Neural cell (in vitro differentiated cells): Measurements from ENCODE around the gene ITGA5.

Experiments
- POLR2AphosphoS5 ChIP-seq: IDR thresholded peaks from 2 replicates; pipeline ENCODE4 v1.6.1; 2012
- RAD21 ChIP-seq: fragments of 450-650 bp; conservative IDR thresholded peaks from 2 replicates; pipeline ENCODE4 v1.6.1; 2014; ENCODE audit warnings: antibody characterized with exemption, mild to moderate bottlenecking, moderate library complexity

DNA sequence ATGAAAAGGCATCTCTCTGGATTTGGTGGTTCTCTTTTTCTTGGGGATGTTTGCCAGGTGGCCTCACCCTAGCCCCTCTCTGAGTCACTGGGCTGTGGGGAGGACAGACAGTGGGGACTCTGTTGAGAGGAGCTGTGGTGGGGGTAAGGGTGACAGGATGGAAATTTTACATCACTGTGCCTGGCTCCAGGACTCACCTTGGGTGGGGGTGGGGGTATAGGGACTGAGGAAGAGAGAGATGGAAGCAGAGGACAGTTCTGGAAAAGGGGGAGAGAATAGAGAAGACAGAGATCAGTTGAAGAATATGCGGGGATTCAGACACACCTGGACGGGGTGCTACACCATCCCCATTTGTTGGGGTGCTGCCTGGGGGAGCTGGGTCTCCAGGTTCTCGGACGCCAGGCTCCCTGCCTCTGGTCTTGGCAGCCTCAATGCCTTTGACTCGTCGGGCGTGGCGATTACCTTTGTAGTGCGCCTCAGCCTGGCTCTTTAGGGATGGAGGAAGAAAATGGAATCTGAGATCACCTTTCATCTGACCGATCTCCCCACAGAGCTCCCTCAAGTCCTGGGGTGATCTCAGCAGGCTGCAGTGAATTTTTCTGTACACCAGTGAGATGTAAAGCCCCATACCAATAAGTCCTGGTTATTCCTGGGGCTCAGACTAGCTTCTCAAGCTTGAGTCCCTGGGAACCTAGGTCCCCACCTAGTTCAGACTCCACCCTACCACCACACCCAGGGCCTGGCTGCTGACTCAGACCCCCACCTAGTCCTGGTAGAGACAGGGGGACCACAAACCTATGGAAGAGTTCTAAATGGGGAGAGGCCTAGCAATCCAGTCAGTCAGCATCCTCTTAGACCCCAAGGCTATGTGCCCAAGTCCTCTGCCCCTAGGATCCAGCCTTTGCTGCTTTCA lies 45.2 kb downstream of the ITGA5 start:
- TF ChIP-seq RAD21 (no peak), POLR2AphosphoS5 (no peak)
